HepG2 (cell line): ENCODE measurements around the gene BCAP29. TPM values are rescaled to one million over a fixed set of nuclear protein-coding genes. Genes with fewer than 3 reads are reported as not detected.

Experiments
- CAMTA2 ChIP-seq: sonication (generic); formaldehyde crosslinking; IDR thresholded peaks from 2 replicates; pipeline ENCODE4 v1.4.0; 2020; ENCODE audit warnings: mild to moderate bottlenecking, missing genetic modification reagents, borderline replicate concordance
- ZIK1 ChIP-seq: sonication (generic); formaldehyde crosslinking; IDR thresholded peaks from 2 replicates; pipeline ENCODE4 v1.5.0; 2020; ENCODE audit warnings: mild to moderate bottlenecking, low read depth, missing genetic modification reagents, borderline replicate concordance
- ZNF720 ChIP-seq: sonication (generic); formaldehyde crosslinking; IDR thresholded peaks from 2 replicates; pipeline ENCODE4 v1.4.0; 2020; ENCODE audit warnings: missing genetic modification reagents
- ZNF83 ChIP-seq: sonication (generic); formaldehyde crosslinking; IDR thresholded peaks from 2 replicates; pipeline ENCODE4 v1.4.0; 2020; ENCODE audit warnings: missing genetic modification reagents, mild to moderate bottlenecking, borderline replicate concordance
- polyA plus RNA-seq, 8 experiments: library from polyadenylated mRNA; depleted of rRNA in 3 of 8; stranded (reverse) in 7 of 8; unstranded in 1 of 8; fragments of >200 nt; fragmentation: Illumina TruSeq in 4 of 8; extraction: Trizol in 4 of 8; gene quantifications; 2 replicates each; pipeline versions ENCODE4 v1.2.1 to v1.2.3, GENCODE V29; 2011 to 2016; ENCODE audit warnings: low read depth in 4 of 8, missing spikeins in 1 of 8, mixed read lengths in 1 of 8; ENCODE audit not compliant: insufficient read depth in 1 of 8
- total RNA-seq, 5 experiments: library from RNA; depleted of rRNA; stranded (reverse); fragments of >200 nt; fragmentation: Illumina TruSeq; extraction: Trizol; gene quantifications; 2 replicates each; pipeline ENCODE4 v1.2.3, GENCODE V29; 2016; ENCODE audit warnings: low read depth in 1 of 5
- TF ChIP-seq, protein P1 (sequence below): sonication (generic); formaldehyde crosslinking; IDR thresholded peaks from 2 replicates; pipeline ENCODE4 v1.4.0; 2020; ENCODE audit warnings: mild to moderate bottlenecking, missing genetic modification reagents
- TF ChIP-seq, protein P2 (sequence below): sonication (generic); formaldehyde crosslinking; IDR thresholded peaks from 2 replicates; pipeline ENCODE4 v1.4.0; 2020; ENCODE audit warnings: missing genetic modification reagents
- TF ChIP-seq, protein P3 (sequence below): sonication (generic); formaldehyde crosslinking; IDR thresholded peaks from 2 replicates; pipeline ENCODE4 v1.8.0; 2022; ENCODE audit warnings: mild to moderate bottlenecking, missing genetic modification reagents, moderate library complexity

BCAP29 gene
- total and polyA plus RNA-seq, 2 of the 13 experiments (the other 11 are each of a cell fraction or from before 2014, with no cell fraction given): 15.3 to 35.6 TPM

DNA sequence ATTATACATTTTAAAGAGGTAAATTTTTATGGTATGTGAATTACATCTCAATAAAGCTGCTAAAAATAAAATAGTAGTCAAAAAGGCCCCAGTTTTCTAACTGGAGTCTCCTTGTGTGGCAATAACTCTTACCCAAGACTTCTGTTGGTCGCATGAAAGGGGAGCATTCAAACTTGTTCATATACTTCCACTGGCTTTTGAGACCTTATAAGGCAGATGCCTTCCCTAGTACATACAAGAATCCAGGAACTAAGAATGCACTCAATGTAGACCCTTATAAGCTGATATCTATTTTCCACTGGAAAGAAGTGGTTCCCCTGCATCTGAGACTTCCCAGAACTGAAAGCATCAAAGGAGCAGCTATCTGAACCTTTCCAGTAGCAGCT lies 13.0 kb downstream of the BCAP29 start (continued):
- TF ChIP-seq, protein P1, sequence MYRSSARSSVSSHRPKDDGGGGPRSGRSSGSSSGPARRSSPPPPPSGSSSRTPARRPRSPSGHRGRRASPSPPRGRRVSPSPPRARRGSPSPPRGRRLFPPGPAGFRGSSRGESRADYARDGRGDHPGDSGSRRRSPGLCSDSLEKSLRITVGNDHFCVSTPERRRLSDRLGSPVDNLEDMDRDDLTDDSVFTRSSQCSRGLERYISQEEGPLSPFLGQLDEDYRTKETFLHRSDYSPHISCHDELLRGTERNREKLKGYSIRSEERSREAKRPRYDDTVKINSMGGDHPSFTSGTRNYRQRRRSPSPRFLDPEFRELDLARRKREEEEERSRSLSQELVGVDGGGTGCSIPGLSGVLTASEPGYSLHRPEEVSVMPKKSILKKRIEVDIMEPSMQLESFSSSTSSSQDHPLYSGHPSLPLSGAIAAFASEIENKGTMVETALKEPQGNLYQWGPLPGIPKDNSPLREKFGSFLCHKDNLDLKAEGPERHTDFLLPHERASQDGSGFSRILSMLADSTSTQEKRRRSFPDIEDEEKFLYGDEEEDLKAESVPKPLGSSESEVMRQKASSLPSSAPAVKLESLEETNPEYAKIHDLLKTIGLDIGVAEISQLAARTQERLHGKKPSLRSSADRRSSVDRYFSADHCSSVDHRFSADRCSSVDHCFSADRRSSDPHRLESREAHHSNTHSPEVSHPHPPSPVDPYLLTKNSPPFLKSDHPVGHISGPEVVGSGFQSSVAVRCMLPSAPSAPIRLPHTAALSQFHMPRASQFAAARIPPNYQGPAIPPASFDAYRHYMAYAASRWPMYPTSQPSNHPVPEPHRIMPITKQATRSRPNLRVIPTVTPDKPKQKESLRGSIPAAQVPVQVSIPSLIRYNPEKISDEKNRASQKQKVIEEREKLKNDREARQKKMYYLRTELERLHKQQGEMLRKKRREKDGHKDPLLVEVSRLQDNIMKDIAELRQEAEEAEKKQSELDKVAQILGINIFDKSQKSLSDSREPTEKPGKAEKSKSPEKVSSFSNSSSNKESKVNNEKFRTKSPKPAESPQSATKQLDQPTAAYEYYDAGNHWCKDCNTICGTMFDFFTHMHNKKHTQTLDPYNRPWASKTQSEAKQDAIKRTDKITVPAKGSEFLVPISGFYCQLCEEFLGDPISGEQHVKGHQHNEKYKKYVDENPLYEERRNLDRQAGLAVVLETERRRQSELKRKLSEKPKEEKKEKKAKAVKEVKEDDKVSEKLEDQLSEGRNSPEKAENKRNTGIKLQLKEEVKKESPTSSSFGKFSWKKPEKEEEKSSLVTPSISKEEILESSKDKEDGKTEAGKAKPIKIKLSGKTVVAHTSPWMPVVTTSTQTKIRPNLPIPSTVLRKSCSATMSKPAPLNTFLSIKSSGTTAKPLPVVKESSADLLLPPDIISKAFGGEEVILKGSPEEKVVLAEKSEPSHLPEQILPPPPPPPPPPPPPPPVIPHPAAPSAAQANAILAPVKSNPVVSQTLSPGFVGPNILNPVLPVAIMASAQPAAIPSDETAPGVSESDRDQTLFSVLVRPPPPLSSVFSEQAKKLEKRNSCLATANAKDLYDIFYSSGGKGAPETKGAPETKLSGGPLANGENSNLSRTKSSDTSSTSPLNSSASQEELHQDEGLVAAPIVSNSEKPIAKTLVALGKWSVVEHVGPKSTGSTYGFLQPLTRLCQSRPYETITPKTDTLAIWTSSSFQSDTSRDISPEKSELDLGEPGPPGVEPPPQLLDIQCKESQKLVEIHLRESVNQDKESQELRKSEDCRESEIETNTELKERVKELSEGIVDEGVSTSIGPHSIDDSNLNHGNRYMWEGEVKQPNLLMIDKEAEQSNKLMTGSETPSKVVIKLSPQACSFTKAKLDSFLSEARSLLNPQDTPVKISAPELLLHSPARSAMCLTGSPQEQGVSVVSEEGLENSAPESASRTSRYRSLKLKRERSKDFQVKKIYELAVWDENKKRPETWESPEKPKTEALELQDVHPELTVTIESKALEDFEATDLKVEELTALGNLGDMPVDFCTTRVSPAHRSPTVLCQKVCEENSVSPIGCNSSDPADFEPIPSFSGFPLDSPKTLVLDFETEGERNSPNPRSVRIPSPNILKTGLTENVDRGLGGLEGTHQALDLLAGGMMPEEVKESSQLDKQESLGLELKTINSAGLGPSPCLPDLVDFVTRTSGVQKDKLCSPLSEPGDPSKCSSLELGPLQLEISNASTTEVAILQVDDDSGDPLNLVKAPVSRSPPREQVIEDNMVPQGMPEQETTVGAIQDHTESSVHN (CRISPR knock-in tag): no peak
- TF ChIP-seq, protein P2, sequence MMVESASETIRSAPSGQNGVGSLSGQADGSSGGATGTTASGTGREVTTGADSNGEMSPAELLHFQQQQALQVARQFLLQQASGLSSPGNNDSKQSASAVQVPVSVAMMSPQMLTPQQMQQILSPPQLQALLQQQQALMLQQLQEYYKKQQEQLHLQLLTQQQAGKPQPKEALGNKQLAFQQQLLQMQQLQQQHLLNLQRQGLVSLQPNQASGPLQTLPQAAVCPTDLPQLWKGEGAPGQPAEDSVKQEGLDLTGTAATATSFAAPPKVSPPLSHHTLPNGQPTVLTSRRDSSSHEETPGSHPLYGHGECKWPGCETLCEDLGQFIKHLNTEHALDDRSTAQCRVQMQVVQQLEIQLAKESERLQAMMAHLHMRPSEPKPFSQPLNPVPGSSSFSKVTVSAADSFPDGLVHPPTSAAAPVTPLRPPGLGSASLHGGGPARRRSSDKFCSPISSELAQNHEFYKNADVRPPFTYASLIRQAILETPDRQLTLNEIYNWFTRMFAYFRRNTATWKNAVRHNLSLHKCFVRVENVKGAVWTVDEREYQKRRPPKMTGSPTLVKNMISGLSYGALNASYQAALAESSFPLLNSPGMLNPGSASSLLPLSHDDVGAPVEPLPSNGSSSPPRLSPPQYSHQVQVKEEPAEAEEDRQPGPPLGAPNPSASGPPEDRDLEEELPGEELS: no peak
- TF ChIP-seq CAMTA2 (CRISPR knock-in tag) (no peak), ZNF720 (CRISPR knock-in tag) (no peak), ZNF83 (CRISPR knock-in tag) (no peak), ZIK1 (CRISPR knock-in tag) (no peak)
- TF ChIP-seq, protein P3, sequence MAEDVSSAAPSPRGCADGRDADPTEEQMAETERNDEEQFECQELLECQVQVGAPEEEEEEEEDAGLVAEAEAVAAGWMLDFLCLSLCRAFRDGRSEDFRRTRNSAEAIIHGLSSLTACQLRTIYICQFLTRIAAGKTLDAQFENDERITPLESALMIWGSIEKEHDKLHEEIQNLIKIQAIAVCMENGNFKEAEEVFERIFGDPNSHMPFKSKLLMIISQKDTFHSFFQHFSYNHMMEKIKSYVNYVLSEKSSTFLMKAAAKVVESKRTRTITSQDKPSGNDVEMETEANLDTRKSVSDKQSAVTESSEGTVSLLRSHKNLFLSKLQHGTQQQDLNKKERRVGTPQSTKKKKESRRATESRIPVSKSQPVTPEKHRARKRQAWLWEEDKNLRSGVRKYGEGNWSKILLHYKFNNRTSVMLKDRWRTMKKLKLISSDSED (CRISPR knock-in tag): no peak
